A549 (cell line): ENCODE data around the gene HYAL3.

Experiments used
- BHLHE40 ChIP-seq: IDR thresholded peaks from 2 replicates; pipeline ENCODE4 v1.6.1; 2012; ENCODE audit warnings: low read depth, low read length, inconsistent platforms
- NR3C1 ChIP-seq: fragments of >200 bp; sonication (Bioruptor Twin); formaldehyde crosslinking; IDR thresholded peaks from 3 replicates; pipeline ENCODE4 v1.6.1; 2017
- POLR2AphosphoS2 ChIP-seq: conservative IDR thresholded peaks from 2 replicates; pipeline ENCODE4 v1.6.1; 2012; ENCODE audit warnings: low read length, improper control_type of control experiment, inconsistent platforms
- RARB ChIP-seq: fragments of 250-450 bp; sonication (Bioruptor Pico); IDR thresholded peaks from 2 replicates; pipeline ENCODE4 v1.8.0; 2021; ENCODE audit warnings: mild to moderate bottlenecking, moderate library complexity
- SMC3 ChIP-seq: fragments of >200 bp; sonication (Bioruptor Twin); formaldehyde crosslinking; IDR thresholded peaks from 3 replicates; pipeline ENCODE4 v1.6.1; 2018; ENCODE audit warnings: inconsistent platforms
- SREBF2 ChIP-seq: fragments of 450-650 bp; IDR thresholded peaks from 2 replicates; pipeline ENCODE4 v1.6.1; 2014; ENCODE audit warnings: mild to moderate bottlenecking, moderate library complexity
- TF ChIP-seq, protein P1 (sequence below): fragments of >200 bp; sonication (Bioruptor Twin); formaldehyde crosslinking; IDR thresholded peaks from 3 replicates; pipeline ENCODE4 v1.5.1; 2016

DNA sequence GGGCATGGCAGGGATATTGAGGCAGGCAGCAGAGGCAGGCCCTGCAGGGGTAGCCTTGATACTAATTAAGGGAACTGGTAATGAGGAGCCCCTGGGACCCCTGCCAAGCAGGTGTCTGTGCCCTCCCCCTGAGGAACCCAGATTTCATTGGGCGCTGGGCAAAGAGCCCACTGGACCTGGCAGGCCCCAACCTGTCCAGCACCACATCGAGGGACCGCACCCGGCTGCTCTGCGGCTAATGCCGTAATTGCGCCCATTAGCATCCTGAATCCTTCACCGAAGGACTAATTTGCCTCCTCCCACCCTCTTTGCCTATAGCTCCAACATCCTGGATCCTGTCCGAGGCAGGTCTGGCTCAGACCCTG lies 44.0 kb downstream of the HYAL3 start:
- TF ChIP-seq SMC3 (no peak), SREBF2 (no peak), BHLHE40 (no peak), RARB (CRISPR knock-in tag) (no peak), POLR2AphosphoS2 (no peak), NR3C1 (no peak)
- TF ChIP-seq, protein P1, sequence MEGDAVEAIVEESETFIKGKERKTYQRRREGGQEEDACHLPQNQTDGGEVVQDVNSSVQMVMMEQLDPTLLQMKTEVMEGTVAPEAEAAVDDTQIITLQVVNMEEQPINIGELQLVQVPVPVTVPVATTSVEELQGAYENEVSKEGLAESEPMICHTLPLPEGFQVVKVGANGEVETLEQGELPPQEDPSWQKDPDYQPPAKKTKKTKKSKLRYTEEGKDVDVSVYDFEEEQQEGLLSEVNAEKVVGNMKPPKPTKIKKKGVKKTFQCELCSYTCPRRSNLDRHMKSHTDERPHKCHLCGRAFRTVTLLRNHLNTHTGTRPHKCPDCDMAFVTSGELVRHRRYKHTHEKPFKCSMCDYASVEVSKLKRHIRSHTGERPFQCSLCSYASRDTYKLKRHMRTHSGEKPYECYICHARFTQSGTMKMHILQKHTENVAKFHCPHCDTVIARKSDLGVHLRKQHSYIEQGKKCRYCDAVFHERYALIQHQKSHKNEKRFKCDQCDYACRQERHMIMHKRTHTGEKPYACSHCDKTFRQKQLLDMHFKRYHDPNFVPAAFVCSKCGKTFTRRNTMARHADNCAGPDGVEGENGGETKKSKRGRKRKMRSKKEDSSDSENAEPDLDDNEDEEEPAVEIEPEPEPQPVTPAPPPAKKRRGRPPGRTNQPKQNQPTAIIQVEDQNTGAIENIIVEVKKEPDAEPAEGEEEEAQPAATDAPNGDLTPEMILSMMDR, result no peak
